Smooth muscle cell (in vitro differentiated cells): Measurements from ENCODE around the gene SERPINC1. TPM values are rescaled to one million over a fixed set of nuclear protein-coding genes. Genes with fewer than 3 reads are reported as not detected.
"Not testable (repeated sequence)": the region's sequence is repeated elsewhere in the genome, so short reads cannot be mapped to it uniquely, and the experiment has no call there.

Source experiments
- DNase-seq: peaks from one replicate; lab custom pipeline; 2025; ENCODE audit not compliant: unreplicated experiment; lab: John Stamatoyannopoulos, UW
- H2AFZ ChIP-seq: fragments of 200-600 bp; sonication (generic); 2 replicates; pipeline ENCODE4 v1.6.0; 2016; ENCODE audit warnings: antibody characterized with exemption, low read depth, mild to moderate bottlenecking
- H3F3A ChIP-seq: fragments of 200-600 bp; sonication (generic); 2 replicates; pipeline ENCODE4 v1.6.0; 2017; ENCODE audit warnings: antibody characterized with exemption, low read depth
- H3K27ac ChIP-seq: fragments of 200-600 bp; sonication (generic); 2 replicates; pipeline ENCODE4 v1.5.1; 2016; ENCODE audit warnings: low read depth, mild to moderate bottlenecking
- H3K27me3 ChIP-seq: fragments of 200-600 bp; sonication (generic); 2 replicates; pipeline ENCODE4 v1.6.1; 2016; ENCODE audit warnings: low read depth, mild to moderate bottlenecking
- H3K36me3 ChIP-seq: fragments of 200-600 bp; sonication (generic); 2 replicates; pipeline ENCODE4 v1.5.1; 2016; ENCODE audit warnings: low read depth
- H3K4me1 ChIP-seq: fragments of 200-600 bp; sonication (generic); 2 replicates; pipeline ENCODE4 v1.5.1; 2016; ENCODE audit warnings: low read depth
- H3K4me2 ChIP-seq: fragments of 200-600 bp; sonication (generic); 2 replicates; pipeline ENCODE4 v1.6.0; 2016; ENCODE audit warnings: mild to moderate bottlenecking
- H3K4me3 ChIP-seq: fragments of 200-600 bp; sonication (generic); 2 replicates; pipeline ENCODE4 v1.5.1; 2016; ENCODE audit warnings: mild to moderate bottlenecking
- H3K79me2 ChIP-seq: fragments of 200-600 bp; sonication (generic); 2 replicates; pipeline ENCODE4 v1.6.0; 2016; ENCODE audit warnings: low read depth, mild to moderate bottlenecking
- H3K9ac ChIP-seq: fragments of 200-600 bp; sonication (generic); 2 replicates; pipeline ENCODE4 v1.6.0; 2016; ENCODE audit warnings: low read depth
- H3K9me3 ChIP-seq: fragments of 200-600 bp; sonication (generic); replicated peaks from 2 replicates; pipeline ENCODE4 v1.5.1; 2016; ENCODE audit warnings: low read depth
- H4K20me1 ChIP-seq: fragments of 200-600 bp; sonication (generic); 2 replicates; pipeline ENCODE4 v1.6.0; 2016; ENCODE audit warnings: low read depth
- WGBS: methylation state at CpG from one replicate; pipeline ENCODE4 v1.1.7; 2016; ENCODE audit warnings: low lambda C conversion rate; 5-methylcytosine and 5-hydroxymethylcytosine counted together
- polyA plus RNA-seq: library from polyadenylated mRNA; unstranded; fragments of >200 nt; fragmentation: Nextera tagmentation; extraction: Ambion mirVana; gene quantifications from 2 replicates; pipeline ENCODE4 v1.2.1, GENCODE V29; 2016
- total RNA-seq: library from RNA; depleted of rRNA; stranded (reverse); fragments of >200 nt; gene quantifications from 2 replicates; pipeline ENCODE4 v1.2.3, GENCODE V29; 2014
- TF ChIP-seq, protein P1 (sequence below): fragments of 200-600 bp; sonication (generic); IDR thresholded peaks from 2 replicates; pipeline ENCODE4 v1.5.1; 2017; ENCODE audit warnings: borderline replicate concordance, mild to moderate bottlenecking, antibody characterized with exemption; ENCODE audit not compliant: insufficient read depth, poor library complexity, severe bottlenecking

The SERPINC1 gene
- total RNA-seq (0.49 and 0.63 TPM in 2 replicates), polyA plus RNA-seq (0.56 TPM in 1 of 2 replicates, not detected in the other)

DNA sequence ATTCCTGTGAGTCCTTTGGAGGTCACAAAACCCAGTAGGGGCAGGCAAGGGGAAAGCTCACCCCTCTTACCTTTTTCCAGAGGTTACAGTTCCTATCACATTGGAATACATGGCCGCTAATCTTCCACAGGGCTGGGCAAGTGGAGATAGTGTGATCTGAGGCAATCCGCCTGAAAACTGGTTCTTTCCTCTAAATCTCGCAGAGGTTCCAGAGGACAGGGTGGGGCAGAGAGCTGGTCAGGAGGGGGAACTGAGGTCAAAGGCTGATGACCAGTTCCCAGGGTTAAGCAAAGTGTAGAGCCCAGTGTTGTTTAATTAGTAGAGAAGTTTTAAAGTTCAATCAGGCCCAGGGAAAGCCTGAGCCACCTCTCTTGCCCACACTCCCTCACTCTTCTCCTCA, at the start of gene SERPINC1:
Gene SERPINC1 (minus strand): TSS at position 179 of the 400 bp plus-strand sequence. CDS start 68 bp downstream, at position 111.
- TF ChIP-seq, protein P1, sequence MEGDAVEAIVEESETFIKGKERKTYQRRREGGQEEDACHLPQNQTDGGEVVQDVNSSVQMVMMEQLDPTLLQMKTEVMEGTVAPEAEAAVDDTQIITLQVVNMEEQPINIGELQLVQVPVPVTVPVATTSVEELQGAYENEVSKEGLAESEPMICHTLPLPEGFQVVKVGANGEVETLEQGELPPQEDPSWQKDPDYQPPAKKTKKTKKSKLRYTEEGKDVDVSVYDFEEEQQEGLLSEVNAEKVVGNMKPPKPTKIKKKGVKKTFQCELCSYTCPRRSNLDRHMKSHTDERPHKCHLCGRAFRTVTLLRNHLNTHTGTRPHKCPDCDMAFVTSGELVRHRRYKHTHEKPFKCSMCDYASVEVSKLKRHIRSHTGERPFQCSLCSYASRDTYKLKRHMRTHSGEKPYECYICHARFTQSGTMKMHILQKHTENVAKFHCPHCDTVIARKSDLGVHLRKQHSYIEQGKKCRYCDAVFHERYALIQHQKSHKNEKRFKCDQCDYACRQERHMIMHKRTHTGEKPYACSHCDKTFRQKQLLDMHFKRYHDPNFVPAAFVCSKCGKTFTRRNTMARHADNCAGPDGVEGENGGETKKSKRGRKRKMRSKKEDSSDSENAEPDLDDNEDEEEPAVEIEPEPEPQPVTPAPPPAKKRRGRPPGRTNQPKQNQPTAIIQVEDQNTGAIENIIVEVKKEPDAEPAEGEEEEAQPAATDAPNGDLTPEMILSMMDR: no peak
- H3K36me3 ChIP-seq: no peaks in the 10 kb centered on the region
- H3K9me3 ChIP-seq: no peaks in the 10 kb centered on the region
- H3K4me3 ChIP-seq: no peak within 1 kb of the TSS
- H3K4me2 ChIP-seq: no peak within 1 kb of the TSS
- DNase-seq: no peak
- H3K4me1 ChIP-seq: no peaks in the 10 kb centered on the region
- H3K9ac ChIP-seq: no peak within 1 kb of the TSS
- no peak within 1 kb of the TSS for H2AFZ ChIP-seq
- no peak within 1 kb of the TSS for H3K27ac ChIP-seq
- no peaks in the 10 kb centered on the region for H4K20me1 ChIP-seq
- no peaks in the 10 kb centered on the region for H3F3A ChIP-seq
- no peaks in the 10 kb centered on the region for H3K27me3 ChIP-seq
- WGBS: 83% methylated on average over 3 of the region's 3 CpGs
- H3K79me2 ChIP-seq: no peaks in the 10 kb centered on the region

GRCh38 chr1:173965896-173966295, 48.8 kb upstream of the SERPINC1 start:
- not testable (repeated sequence) for H3K4me3 ChIP-seq, H2AFZ ChIP-seq, H3K4me2 ChIP-seq, H3K9me3 ChIP-seq, H3K79me2 ChIP-seq, H3F3A ChIP-seq, H4K20me1 ChIP-seq, H3K27ac ChIP-seq, H3K9ac ChIP-seq, H3K4me1 ChIP-seq, H3K27me3 ChIP-seq, DNase-seq
- H3K36me3 ChIP-seq: peaks cover 59% of the 10 kb centered on the region
- 99% methylated on average over 5 of the region's 5 CpGs for WGBS

DNA sequence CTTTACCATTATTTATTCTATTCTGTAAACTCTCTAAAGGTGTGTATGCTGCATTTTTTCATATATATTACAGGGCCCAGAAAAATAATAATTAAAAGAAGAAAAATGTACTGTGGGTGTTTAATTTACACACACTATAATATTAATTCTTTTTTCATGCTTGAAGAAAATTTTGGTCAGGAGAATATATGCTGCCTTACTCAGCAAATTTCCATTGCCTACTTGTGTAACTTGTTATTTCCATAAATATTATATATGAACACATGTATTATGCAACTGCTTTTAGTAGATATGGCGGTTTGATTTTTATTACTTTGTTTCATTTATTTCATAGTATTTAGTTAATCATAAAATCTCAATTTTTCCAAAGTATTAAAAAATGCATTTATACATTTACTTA, 46.4 kb upstream of the SERPINC1 start:
- no peaks in the 10 kb centered on the region for H3K9me3 ChIP-seq
- 95% methylated on average over 1 of the region's 1 CpG for WGBS
- no peaks in the 10 kb centered on the region for H3K79me2 ChIP-seq
- peaks cover 11% of the 10 kb centered on the region for H4K20me1 ChIP-seq
- H3K36me3 ChIP-seq: peaks cover 58% of the 10 kb centered on the region
- no peak overlapping the region for H2AFZ ChIP-seq
- no peaks in the 10 kb centered on the region for H3F3A ChIP-seq
- H3K4me1 ChIP-seq: no peaks in the 10 kb centered on the region
- no peak for DNase-seq
- no peak overlapping the region for H3K4me2 ChIP-seq
- H3K4me3 ChIP-seq: no peak overlapping the region
- no peak overlapping the region for H3K9ac ChIP-seq
- H3K27me3 ChIP-seq: no peaks in the 10 kb centered on the region
- TF ChIP-seq, protein P1: no peak
- H3K27ac ChIP-seq: no peak overlapping the region

- H3K9me3 ChIP-seq: no peaks in the 10 kb centered on the region
- no peaks in the 10 kb centered on the region for H3K79me2 ChIP-seq
- no peak overlapping the region for H2AFZ ChIP-seq
- no peak overlapping the region for H3K4me3 ChIP-seq
- 90% methylated on average over 5 of the region's 5 CpGs for WGBS
- H3K4me1 ChIP-seq: no peaks in the 10 kb centered on the region
- no peak for DNase-seq
- H3F3A ChIP-seq: no peaks in the 10 kb centered on the region
- no peak overlapping the region for H3K4me2 ChIP-seq
- TF ChIP-seq, protein P1: no peak
- H3K36me3 ChIP-seq: peaks cover 56% of the 10 kb centered on the region
- H3K27me3 ChIP-seq: no peaks in the 10 kb centered on the region
- H3K9ac ChIP-seq: no peak overlapping the region
- H3K27ac ChIP-seq: no peak overlapping the region
- peaks cover 16% of the 10 kb centered on the region for H4K20me1 ChIP-seq
Observed at GRCh38 chr1:173960625-173961024, 43.5 kb upstream of the SERPINC1 start.
